Fibroblast of lung (primary cell): ENCODE data around the gene RNF38.

ENCODE experiments used
- EZH2 ChIP-seq: IDR thresholded peaks from 2 replicates; pipeline ENCODE4 v1.5.1; 2012; ENCODE audit warnings: low read length, control low read depth, mild to moderate bottlenecking; ENCODE audit errors: missing control alignments
- TF ChIP-seq, protein P1 (sequence below), 2 donors: IDR thresholded peaks in 1 of 2; conservative IDR thresholded peaks in 1 of 2; 1 replicate in 1 of 2; 2 replicates in 1 of 2; pipeline ENCODE4 v1.5.1; 2011 to 2012; ENCODE audit warnings: low read length in 2 of 2, control low read depth in 1 of 2, inconsistent platforms in 1 of 2, low read depth in 1 of 2, mild to moderate bottlenecking in 1 of 2

DNA sequence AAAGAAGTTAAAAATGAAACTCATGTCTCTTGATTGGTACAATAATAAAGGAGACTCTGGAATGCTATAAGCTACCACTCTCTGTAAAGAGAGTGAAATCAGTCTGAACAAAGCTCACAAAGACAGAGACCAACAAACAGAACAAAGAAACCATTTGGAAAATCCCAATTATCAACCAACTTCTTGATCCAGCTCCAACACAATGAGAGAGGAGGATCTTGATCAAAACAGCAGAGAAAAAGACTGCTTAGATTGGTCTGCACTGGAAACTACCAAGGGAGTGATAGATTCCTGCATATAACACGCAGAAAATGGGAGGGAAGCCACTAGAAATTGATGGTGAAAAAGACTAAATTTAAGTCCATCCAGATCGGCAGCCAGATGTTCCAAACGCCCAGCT lies 23.1 kb upstream of the RNF38 start:
- TF ChIP-seq, protein P1, sequence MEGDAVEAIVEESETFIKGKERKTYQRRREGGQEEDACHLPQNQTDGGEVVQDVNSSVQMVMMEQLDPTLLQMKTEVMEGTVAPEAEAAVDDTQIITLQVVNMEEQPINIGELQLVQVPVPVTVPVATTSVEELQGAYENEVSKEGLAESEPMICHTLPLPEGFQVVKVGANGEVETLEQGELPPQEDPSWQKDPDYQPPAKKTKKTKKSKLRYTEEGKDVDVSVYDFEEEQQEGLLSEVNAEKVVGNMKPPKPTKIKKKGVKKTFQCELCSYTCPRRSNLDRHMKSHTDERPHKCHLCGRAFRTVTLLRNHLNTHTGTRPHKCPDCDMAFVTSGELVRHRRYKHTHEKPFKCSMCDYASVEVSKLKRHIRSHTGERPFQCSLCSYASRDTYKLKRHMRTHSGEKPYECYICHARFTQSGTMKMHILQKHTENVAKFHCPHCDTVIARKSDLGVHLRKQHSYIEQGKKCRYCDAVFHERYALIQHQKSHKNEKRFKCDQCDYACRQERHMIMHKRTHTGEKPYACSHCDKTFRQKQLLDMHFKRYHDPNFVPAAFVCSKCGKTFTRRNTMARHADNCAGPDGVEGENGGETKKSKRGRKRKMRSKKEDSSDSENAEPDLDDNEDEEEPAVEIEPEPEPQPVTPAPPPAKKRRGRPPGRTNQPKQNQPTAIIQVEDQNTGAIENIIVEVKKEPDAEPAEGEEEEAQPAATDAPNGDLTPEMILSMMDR (conservative IDR thresholded peaks at IDR 0.05 in 1 of 2, IDR thresholded peaks at IDR 0.05 in 1 of 2; ENCODE audit: low read depth in 1 of 2, low read length in 2 of 2): no peak
- no peak for TF ChIP-seq EZH2
